PC-9 (cell line): ENCODE data around the gene MPZL2. TPM values are rescaled to one million over a fixed set of nuclear protein-coding genes. Genes with fewer than 3 reads are reported as not detected.

Experiments
- BruUV-seq: library from RNA; stranded (reverse); fragments of 400-500 nt; replicated peaks from 2 replicates; lab custom pipeline; 2021; lab: Mats Ljungman, UMichigan
- CTCF ChIA-PET: fragments of 300-600 bp; sonication (Branson Sonifier 250); formaldehyde crosslinking; loops from one replicate; lab custom pipeline; 2022; ENCODE audit warnings: antibody characterized with exemption; lab: Charles Lee
- POLR2A ChIA-PET: fragments of 300-600 bp; sonication (Branson Sonifier 250); formaldehyde crosslinking; loops from one replicate; lab custom pipeline; 2022; ENCODE audit warnings: antibody characterized with exemption; ENCODE audit not compliant: unreplicated experiment; lab: Charles Lee
- DNase-seq, 2 experiments: peaks; one replicate each; pipeline versions ENCODE4 v3.0.0 to v3.0.0-alpha.2; 2015 to 2022; ENCODE audit warnings: mixed read lengths in 1 of 2
- H2AFZ ChIP-seq: fragments of 200-600 bp; sonication (generic); 2 replicates; pipeline ENCODE4 v1.8.1; 2017; ENCODE audit warnings: antibody characterized with exemption
- H3F3A ChIP-seq: fragments of 200-600 bp; sonication (generic); 2 replicates; pipeline ENCODE4 v1.8.1; 2017; ENCODE audit warnings: antibody characterized with exemption, mild to moderate bottlenecking, low read depth; ENCODE audit not compliant: insufficient read depth
- H3K27ac ChIP-seq: fragments of 200-600 bp; sonication (generic); 2 replicates; pipeline ENCODE4 v1.6.1; 2016; ENCODE audit warnings: mixed run types
- H3K27me3 ChIP-seq: fragments of 200-600 bp; sonication (generic); 2 replicates; pipeline ENCODE4 v1.6.1; 2016; ENCODE audit warnings: low read depth, mixed run types; ENCODE audit not compliant: insufficient read depth
- H3K36me3 ChIP-seq: fragments of 200-600 bp; sonication (generic); 2 replicates; pipeline ENCODE4 v1.6.1; 2016; ENCODE audit warnings: low read depth, mixed run types
- H3K4me1 ChIP-seq: fragments of 200-600 bp; sonication (generic); replicated peaks from 2 replicates; pipeline ENCODE4 v1.6.1; 2016; ENCODE audit warnings: mixed run types; ENCODE audit not compliant: insufficient read depth
- H3K4me2 ChIP-seq: fragments of 200-600 bp; sonication (generic); 2 replicates; pipeline ENCODE4 v1.6.1; 2017; ENCODE audit warnings: mixed run types
- H3K4me3 ChIP-seq: fragments of 200-600 bp; sonication (generic); 2 replicates; pipeline ENCODE4 v1.6.1; 2016; ENCODE audit warnings: mixed run types
- H3K79me2 ChIP-seq: fragments of 200-600 bp; sonication (generic); 2 replicates; pipeline ENCODE4 v1.6.1; 2017; ENCODE audit warnings: low read depth, mixed run types
- H3K9me2 ChIP-seq: fragments of 200-600 bp; sonication (generic); 2 replicates; pipeline ENCODE4 v1.8.1; 2017; ENCODE audit warnings: mild to moderate bottlenecking; ENCODE audit not compliant: insufficient read depth
- H3K9me3 ChIP-seq: fragments of 200-600 bp; sonication (generic); 2 replicates; pipeline ENCODE4 v1.8.1; 2016; ENCODE audit warnings: low read depth; ENCODE audit not compliant: insufficient read depth
- H4K20me1 ChIP-seq: fragments of 200-600 bp; sonication (generic); 2 replicates; pipeline ENCODE4 v1.8.1; 2017; ENCODE audit not compliant: insufficient read depth
- EZH2 ChIP-seq: fragments of 200-600 bp; sonication (generic); IDR thresholded peaks from 2 replicates; pipeline ENCODE4 v1.8.0; 2017; ENCODE audit warnings: antibody characterized with exemption, low read depth
- intact Hi-C: fragments of 100-400 bp; cut with micrococcal nuclease; formaldehyde crosslinking; loops from one replicate; pipeline ENCODE4 v1.10.0; 2022; ENCODE audit not compliant: unreplicated experiment
- total RNA-seq: library from RNA; stranded (reverse); gene quantifications from 2 replicates; pipeline ENCODE4 v1.2.3, GENCODE V29; 2021
- TF ChIP-seq, protein P1 (sequence below): fragments of 200-600 bp; sonication (generic); conservative IDR thresholded peaks from 2 replicates; pipeline ENCODE4 v1.6.1; 2017; ENCODE audit warnings: mixed run types, antibody characterized with exemption, mild to moderate bottlenecking, moderate library complexity

The MPZL2 gene
- total RNA-seq, 1 experiment from 2014 or later: 43.1 TPM

DNA sequence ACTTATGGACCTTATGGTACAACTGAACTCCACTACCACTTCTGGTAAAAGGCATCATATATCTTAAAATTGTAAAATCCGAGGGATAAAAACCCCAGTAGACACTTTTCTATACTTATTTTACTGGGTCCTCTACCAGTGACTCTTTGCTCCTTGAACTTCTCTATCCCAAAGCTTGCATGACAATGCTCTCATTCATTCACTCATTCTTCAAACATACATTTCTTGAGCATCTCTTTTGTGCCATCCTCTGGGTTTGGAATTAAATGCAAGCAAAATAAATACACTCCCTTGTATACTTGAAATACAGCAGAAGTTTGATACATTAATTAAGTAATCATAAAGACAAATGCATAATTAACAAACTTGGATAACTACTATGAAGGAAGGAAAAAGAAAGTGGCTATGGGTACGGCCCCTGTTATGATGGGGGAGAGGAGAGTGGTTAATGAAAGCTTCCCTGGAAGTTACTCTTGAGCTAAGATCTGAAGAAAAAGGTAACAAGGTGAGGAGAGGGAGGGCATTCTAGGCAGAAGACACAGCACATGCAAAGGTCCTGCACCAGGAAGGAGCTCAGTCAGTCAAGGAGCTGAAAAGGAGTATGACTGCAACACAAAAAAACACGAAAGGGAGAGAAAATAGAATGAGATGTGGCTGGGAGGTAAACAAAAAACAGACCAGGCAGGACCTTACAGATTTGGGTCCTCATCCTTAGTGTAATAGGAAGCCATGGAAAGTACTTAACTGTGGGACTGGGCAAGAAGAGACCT is 19.9 kb downstream of the MPZL2 start:
- H3K79me2 ChIP-seq: peaks cover 66% of the 10 kb centered on the region
- peaks cover 23% of the 10 kb centered on the region for H3F3A ChIP-seq
- H3K9me3 ChIP-seq: no peaks in the 10 kb centered on the region
- no peak for TF ChIP-seq EZH2
- TF ChIP-seq, protein P1, sequence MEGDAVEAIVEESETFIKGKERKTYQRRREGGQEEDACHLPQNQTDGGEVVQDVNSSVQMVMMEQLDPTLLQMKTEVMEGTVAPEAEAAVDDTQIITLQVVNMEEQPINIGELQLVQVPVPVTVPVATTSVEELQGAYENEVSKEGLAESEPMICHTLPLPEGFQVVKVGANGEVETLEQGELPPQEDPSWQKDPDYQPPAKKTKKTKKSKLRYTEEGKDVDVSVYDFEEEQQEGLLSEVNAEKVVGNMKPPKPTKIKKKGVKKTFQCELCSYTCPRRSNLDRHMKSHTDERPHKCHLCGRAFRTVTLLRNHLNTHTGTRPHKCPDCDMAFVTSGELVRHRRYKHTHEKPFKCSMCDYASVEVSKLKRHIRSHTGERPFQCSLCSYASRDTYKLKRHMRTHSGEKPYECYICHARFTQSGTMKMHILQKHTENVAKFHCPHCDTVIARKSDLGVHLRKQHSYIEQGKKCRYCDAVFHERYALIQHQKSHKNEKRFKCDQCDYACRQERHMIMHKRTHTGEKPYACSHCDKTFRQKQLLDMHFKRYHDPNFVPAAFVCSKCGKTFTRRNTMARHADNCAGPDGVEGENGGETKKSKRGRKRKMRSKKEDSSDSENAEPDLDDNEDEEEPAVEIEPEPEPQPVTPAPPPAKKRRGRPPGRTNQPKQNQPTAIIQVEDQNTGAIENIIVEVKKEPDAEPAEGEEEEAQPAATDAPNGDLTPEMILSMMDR: no peak
- no peak overlapping the region for H3K4me2 ChIP-seq
- no peaks in the 10 kb centered on the region for H3K27me3 ChIP-seq
- H3K36me3 ChIP-seq: no peaks in the 10 kb centered on the region
- intact Hi-C loops: no loop called here
- peaks cover 54% of the 10 kb centered on the region for H3K4me1 ChIP-seq
- no peak overlapping the region for H2AFZ ChIP-seq
- POLR2A ChIA-PET: no interaction called here
- peak in 1 of 2 experiments; percentile 24 for DNase-seq
- BruUV-seq: no TSS peak
- CTCF ChIA-PET: interaction anchor here (0.7 kb wide), 1 partner anchor 110 kb away, joined by 3 read pairs; no protein-coding TSS in a partner anchor
- H3K9me2 ChIP-seq: no peaks in the 10 kb centered on the region
- no peak overlapping the region for H3K4me3 ChIP-seq
- no peak overlapping the region for H3K27ac ChIP-seq
- no peaks in the 10 kb centered on the region for H4K20me1 ChIP-seq

DNA sequence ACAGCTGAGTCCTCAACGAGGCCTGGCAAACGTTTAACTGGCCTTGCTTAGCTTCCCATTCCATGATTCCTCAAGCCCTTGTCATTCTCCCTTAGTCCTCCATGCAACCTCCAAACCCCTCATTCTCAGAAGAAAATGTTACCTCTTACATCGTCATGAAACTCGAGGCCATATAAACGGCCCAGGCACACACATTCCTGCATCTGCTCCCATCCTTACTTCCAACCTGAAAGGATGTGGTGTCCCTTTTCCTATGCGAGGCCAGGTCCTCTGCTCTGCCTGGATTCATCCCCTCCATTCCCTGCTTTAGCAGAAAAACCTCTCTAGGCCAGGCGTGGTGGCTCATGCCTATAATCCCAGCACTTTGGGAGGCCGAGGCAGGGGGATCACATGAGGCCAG is 20.9 kb downstream of the MPZL2 start:
- no peaks in the 10 kb centered on the region for H3K9me3 ChIP-seq
- peaks cover 23% of the 10 kb centered on the region for H3F3A ChIP-seq
- H3K27ac ChIP-seq: peak overlapping the region; percentile 83
- peaks cover 56% of the 10 kb centered on the region for H3K79me2 ChIP-seq
- H3K36me3 ChIP-seq: no peaks in the 10 kb centered on the region
- peak in 1 of 2 experiments; percentile 19 for DNase-seq
- peaks cover 64% of the 10 kb centered on the region for H3K4me1 ChIP-seq
- ChIA-PET POLR2A (interaction anchor here (0.5 kb wide), 1 partner anchor 52 kb away, joined by 3 read pairs; no protein-coding TSS in a partner anchor), CTCF (no interaction called here)
- TF ChIP-seq, protein P1: no peak
- TF ChIP-seq EZH2: no peak
- H3K9me2 ChIP-seq: no peaks in the 10 kb centered on the region
- no peak overlapping the region for H3K4me3 ChIP-seq
- H3K4me2 ChIP-seq: 0 out of 2 replicates have a peak overlapping the region, but pooled peaks have one; percentile 81
- intact Hi-C loops: no loop called here
- no peaks in the 10 kb centered on the region for H3K27me3 ChIP-seq
- no peaks in the 10 kb centered on the region for H4K20me1 ChIP-seq
- H2AFZ ChIP-seq: no peak overlapping the region
- BruUV-seq: no TSS peak

DNA sequence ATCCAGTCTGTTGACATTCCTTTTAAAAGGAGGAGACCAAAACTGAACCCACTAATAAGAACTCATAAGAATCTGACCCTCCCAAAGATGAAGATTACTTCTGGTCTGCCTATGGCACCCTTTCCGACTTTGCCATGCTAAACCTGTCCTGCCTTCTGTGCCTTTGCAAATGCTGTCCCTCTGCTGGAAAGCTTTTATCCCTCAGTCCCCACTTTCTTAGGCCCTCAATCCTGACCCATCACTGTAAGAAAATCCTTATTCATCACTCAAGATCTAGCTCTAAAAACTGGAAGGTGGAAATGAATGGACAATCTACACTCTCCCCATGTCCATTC is 22.4 kb downstream of the MPZL2 start:
- H3K9me2 ChIP-seq: no peaks in the 10 kb centered on the region
- H3K36me3 ChIP-seq: no peaks in the 10 kb centered on the region
- POLR2A ChIA-PET: interaction anchor here (0.6 kb wide), 1 partner anchor 782 kb away, joined by 3 read pairs; no protein-coding TSS in a partner anchor
- H3K4me2 ChIP-seq: peak overlapping the region; percentile 81
- H2AFZ ChIP-seq: no peak overlapping the region
- H3K9me3 ChIP-seq: no peaks in the 10 kb centered on the region
- H3K4me1 ChIP-seq: peaks cover 54% of the 10 kb centered on the region
- no TSS peak for BruUV-seq
- H3K27me3 ChIP-seq: no peaks in the 10 kb centered on the region
- TF ChIP-seq, protein P1: no peak
- TF ChIP-seq EZH2: no peak
- no peak for DNase-seq
- no peaks in the 10 kb centered on the region for H4K20me1 ChIP-seq
- CTCF ChIA-PET: no interaction called here
- H3F3A ChIP-seq: peaks cover 23% of the 10 kb centered on the region
- intact Hi-C loops: loop anchor here (1.0 kb wide), 3 partner anchors 8 to 34 kb away; partner anchors contain the start of gene MPZL3
- peak overlapping the region; percentile 83 for H3K27ac ChIP-seq
- peak overlapping the region; percentile 32; the same call in 1 of the 2 replicates for H3K4me3 ChIP-seq
- H3K79me2 ChIP-seq: peaks cover 46% of the 10 kb centered on the region
